Measurements from ENCODE around the gene FSHR. TPM values are rescaled to one million over a fixed set of nuclear protein-coding genes. Genes with fewer than 3 reads are reported as not detected.

Gene FSHR
- total RNA-seq, 6 experiments from 2014 or later, result not detected

GRCh38 chr2:49108436-49108835 is 45.9 kb downstream of the FSHR start:
- Mint-ChIP-seq H3K4me3 (no peak overlapping the region), H3K4me1 (ENCODE audit: low read depth) (no peaks in the 10 kb centered on the region), H3K27ac (no peak overlapping the region), H3K27me3 (ENCODE audit: insufficient read depth) (no peaks in the 10 kb centered on the region; the same call in 1 of the 2 replicates), H3K9me3 (peaks cover 58% of the 10 kb centered on the region), H3K36me3 (ENCODE audit: low read depth) (peaks cover 7% of the 10 kb centered on the region; the same call in 1 of the 2 replicates)
- DNase-seq, result no peak
- no peak for TF ChIP-seq CTCF (IDR thresholded peaks at IDR 0.05)

GRCh38 chr2:49105506-49105905 is 48.8 kb downstream of the FSHR start:
- H3K36me3 Mint-ChIP-seq (ENCODE audit: low read depth), result peaks cover 7% of the 10 kb centered on the region; the same call in 1 of the 2 replicates
- DNase-seq, result no peak
- H3K27me3 Mint-ChIP-seq (ENCODE audit: insufficient read depth), result no peaks in the 10 kb centered on the region; the same call in 1 of the 2 replicates
- peaks cover 76% of the 10 kb centered on the region for H3K9me3 Mint-ChIP-seq
- H3K27ac Mint-ChIP-seq, result no peak overlapping the region
- H3K4me3 Mint-ChIP-seq, result no peak overlapping the region
- TF ChIP-seq CTCF (IDR thresholded peaks at IDR 0.05), result no peak
- H3K4me1 Mint-ChIP-seq (ENCODE audit: low read depth), result no peaks in the 10 kb centered on the region

- Mint-ChIP-seq H3K9me3 (peaks cover 55% of the 10 kb centered on the region), H3K27ac (no peak overlapping the region), H3K36me3 (ENCODE audit: low read depth) (no peaks in the 10 kb centered on the region), H3K4me1 (ENCODE audit: low read depth) (no peaks in the 10 kb centered on the region), H3K4me3 (no peak overlapping the region), H3K27me3 (ENCODE audit: insufficient read depth) (no peaks in the 10 kb centered on the region; the same call in 1 of the 2 replicates)
- DNase-seq, result no peak
- no peak for TF ChIP-seq CTCF (IDR thresholded peaks at IDR 0.05)
Measured at GRCh38 chr2:49102146-49102545, 52.2 kb downstream of the FSHR start.

- no peak overlapping the region for H3K27ac Mint-ChIP-seq
- H3K4me3 Mint-ChIP-seq, result no peak overlapping the region
- no peaks in the 10 kb centered on the region for H3K4me1 Mint-ChIP-seq (ENCODE audit: low read depth)
- H3K9me3 Mint-ChIP-seq, result peaks cover 27% of the 10 kb centered on the region
- H3K27me3 Mint-ChIP-seq (ENCODE audit: insufficient read depth), result no peaks in the 10 kb centered on the region
- peaks cover 7% of the 10 kb centered on the region; the same call in 1 of the 2 replicates for H3K36me3 Mint-ChIP-seq (ENCODE audit: low read depth)
- no peak for DNase-seq
- no peak for TF ChIP-seq CTCF (IDR thresholded peaks at IDR 0.05)
Measured at GRCh38 chr2:49080681-49081080, 73.6 kb downstream of the FSHR start.

- no peak for TF ChIP-seq CTCF (IDR thresholded peaks at IDR 0.05)
- no peak overlapping the region for H3K27ac Mint-ChIP-seq
- no peak overlapping the region for H3K4me3 Mint-ChIP-seq
- H3K4me1 Mint-ChIP-seq (ENCODE audit: low read depth), result no peaks in the 10 kb centered on the region
- no peaks in the 10 kb centered on the region for H3K27me3 Mint-ChIP-seq (ENCODE audit: insufficient read depth)
- no peaks in the 10 kb centered on the region for H3K36me3 Mint-ChIP-seq (ENCODE audit: low read depth)
- no peak for DNase-seq
- H3K9me3 Mint-ChIP-seq, result peaks cover 43% of the 10 kb centered on the region
Measured at GRCh38 chr2:49070716-49071115, 83.6 kb downstream of the FSHR start.

- no peaks in the 10 kb centered on the region for H3K27me3 Mint-ChIP-seq (ENCODE audit: insufficient read depth)
- H3K27ac Mint-ChIP-seq, result no peak overlapping the region
- no peaks in the 10 kb centered on the region for H3K36me3 Mint-ChIP-seq (ENCODE audit: low read depth)
- peaks cover 41% of the 10 kb centered on the region for H3K9me3 Mint-ChIP-seq
- H3K4me1 Mint-ChIP-seq (ENCODE audit: low read depth), result no peaks in the 10 kb centered on the region
- no peak for TF ChIP-seq CTCF (IDR thresholded peaks at IDR 0.05)
- H3K4me3 Mint-ChIP-seq, result no peak overlapping the region
- DNase-seq, result no peak
Measured at GRCh38 chr2:49069829-49070228, 84.5 kb downstream of the FSHR start.

Measured in HFFc6 (cell line).